GM19043 (cell line): ENCODE data around the gene TTC16.
"Not testable (repeated sequence)": the region's sequence is repeated elsewhere in the genome, so short reads cannot be mapped to it uniquely, and the experiment has no call there.

Experiments
- ATAC-seq: cut with Tn5 transposase; IDR thresholded peaks from one replicate; pipeline ENCODE4 v1.9.1; 2021; ENCODE audit warnings: low read depth; ENCODE audit not compliant: unreplicated experiment

TTC16 gene

GRCh38 chr9:127739614-127740330 lies 23.9 kb downstream of the TTC16 start:
- no peak for ATAC-seq

DNA sequence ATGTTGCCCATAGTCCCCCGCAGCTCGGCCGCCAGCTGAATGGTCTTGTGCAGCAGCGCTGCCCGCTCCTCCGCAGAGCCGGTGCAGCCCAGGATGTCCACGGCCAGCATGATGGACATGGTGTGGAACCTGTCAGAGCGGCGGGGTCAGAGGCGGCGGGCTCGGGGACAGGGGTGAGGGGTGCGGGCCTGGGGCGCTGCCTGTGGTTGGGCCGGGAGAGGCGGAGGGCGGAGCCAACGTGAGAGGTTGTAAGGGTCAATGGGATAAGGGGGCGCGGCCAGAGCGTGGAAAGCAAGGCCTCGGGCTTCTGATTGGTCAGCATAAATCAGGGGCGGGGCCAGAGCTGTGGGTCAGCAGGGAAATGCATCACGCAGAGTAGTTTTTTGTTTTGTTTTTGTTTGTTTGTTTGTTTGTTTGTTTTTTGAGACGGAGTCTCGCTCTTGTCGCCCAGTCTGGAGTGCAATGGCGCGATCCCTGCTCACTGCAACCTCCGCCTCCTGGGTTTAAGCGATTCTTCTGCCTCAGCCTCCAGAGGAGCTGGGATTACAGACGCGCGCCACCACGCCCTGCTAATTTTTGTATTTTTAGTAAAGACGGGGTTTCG lies 26.1 kb downstream of the TTC16 start:
- no peak for ATAC-seq

DNA sequence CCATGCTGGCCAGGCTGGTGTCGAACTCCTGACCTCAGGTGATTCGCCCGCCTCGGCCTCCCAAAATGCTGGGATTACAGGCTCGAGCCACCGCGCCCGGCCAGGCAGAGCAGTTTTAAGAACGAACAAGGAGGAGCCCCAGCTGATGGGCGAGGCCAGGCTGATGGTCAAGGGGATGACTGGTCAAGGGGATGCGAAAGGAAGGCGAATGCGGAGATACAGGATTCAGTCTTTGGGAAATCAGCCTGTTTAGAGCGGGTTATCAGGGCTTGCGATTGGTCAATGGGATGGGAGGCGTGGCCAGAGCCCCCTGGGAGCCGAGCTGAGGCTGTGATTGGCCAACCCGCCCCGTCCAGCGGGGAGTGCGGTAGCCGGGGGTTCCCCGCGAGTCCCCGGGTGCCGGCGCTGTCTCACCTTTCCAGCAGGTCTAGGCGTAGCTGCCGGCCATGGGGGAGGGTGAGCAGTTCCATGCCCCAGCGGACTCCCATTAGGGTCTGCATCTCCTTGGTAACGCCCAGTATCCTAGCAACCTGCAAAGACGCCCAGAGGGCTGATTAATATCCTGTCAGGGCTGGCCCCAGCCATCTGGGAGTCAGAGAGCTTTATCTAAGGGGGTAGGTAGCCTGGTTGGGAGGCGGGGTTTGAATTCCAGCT lies 26.7 kb downstream of the TTC16 start:
- ATAC-seq: no peak

- ATAC-seq: no peak
These were observed 28.7 kb downstream of the TTC16 start for GRCh38 chr9:127744398-127745110.

DNA sequence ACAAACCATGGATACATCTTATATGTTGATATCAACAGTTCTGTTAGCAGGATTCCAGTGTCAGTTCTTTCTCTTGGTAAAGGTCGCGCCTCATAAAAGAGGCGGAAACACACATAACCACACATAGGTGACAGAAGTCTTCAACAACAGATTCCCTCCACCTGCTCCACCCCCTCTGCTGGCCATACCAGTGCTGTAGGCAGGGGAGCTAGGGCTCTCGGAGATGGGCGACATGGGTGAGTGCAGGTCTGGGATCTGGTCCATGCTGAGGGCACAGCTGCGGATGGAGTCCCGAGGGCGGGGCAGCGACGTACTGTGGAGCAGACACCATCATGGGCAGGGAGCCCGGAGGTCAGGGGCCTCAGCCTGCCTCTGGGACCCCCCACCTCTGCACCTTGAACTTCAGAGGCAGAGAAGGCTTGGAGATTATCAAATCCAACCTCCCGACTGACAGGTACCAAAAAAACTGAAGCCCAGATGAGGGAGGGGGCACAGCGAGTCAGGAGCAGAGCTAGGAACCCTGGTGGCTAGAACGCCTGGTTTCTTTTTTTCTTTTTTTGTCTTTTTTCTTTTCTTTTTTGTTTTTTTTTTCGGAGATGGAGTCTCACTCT lies 31.2 kb downstream of the TTC16 start:
- ATAC-seq: no peak

DNA sequence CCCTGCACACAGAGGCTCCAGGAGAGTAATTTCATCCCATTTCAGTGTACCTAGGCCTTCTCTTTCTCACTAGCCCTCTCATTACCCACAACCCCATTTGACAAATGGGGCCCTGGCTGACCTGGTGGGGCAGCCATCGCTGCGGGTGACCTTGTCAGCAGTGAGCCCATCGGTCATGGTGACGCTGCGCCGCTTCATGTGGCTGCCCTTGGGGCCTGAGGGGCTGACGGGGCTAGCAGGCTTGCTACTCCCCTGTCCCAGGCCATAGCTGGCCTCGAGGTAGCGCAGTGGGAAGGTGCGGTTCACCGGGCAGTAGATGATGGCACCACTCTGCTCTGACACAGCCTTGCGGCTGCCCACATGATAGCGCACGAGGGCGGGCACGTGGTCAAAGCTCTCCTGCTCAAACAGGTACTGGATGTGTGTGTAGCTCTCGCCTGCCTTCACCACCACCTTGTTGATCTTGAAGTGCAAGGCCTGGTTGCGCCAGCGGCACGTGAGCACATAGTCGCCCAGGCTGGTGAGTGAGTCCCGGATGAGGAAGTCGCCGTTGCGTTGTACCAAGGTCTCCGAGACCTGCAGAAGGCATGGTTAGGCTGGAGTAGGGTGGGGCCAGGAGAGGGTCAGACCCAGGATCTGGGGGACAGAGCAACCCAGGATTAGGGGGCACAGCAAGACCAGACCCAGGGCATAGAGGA lies 33.4 kb downstream of the TTC16 start:
- ATAC-seq: no peak

DNA sequence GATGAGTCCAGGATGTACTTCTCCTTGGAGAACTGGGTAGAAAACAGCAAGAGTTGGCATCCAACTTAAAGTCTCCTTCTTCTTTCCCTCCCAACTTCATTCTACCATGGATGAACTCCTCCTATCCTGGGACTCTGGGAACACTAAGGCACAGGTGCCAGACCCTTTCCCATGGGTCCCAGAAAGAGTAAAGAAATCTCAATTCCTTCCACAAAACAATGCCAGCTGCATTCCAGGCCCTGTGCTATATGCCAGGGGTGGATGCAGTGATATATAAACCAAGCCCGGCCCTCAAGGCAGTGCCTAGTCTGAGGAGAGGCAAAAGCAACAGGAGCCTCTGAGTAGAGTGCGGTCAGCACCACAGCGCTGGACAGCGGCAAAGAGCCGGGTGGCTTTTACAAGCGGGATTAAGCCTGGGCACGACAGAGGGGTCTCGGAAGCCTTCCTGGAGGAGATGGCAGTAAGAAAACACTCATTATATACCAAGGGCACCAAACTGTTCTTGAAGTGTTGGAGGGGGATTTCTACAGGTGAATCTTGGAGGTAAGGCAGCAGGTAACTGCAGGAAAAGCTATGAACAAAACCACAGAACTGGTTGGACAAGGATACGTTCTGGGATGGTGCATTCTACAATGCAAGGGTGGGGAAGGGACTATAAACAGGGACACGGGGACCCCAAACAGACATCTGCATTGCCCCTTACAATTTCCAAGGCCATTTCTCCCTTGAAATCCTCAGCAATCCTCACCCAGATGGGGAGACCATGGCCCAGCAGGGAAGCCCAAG lies 35.6 kb downstream of the TTC16 start:
- no peak for ATAC-seq

DNA sequence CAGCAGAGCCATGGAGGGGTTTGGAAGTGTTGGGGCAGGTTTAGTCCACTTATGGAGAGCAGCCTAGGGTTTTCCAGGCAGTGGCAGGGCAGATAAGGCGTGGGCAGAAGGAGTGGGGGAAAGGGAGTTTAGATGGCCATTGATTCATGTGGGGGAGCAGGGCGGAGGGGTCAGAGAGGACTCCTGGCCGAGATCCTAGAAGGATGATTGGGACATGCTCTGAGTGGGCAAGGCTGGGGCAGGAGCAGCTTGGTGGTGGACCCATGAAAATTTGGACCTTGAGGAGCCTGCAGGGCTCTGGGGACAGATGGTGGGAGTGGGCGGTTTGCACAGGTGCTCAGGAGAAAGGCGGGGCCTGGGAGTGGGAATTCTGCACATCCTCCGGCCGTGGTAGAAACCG lies 37.3 kb downstream of the TTC16 start:
- no peak for ATAC-seq

- ATAC-seq: no peak
These were observed 37.7 kb downstream of the TTC16 start for GRCh38 chr9:127753622-127754021.

- no peak for ATAC-seq
These were observed 38.5 kb downstream of the TTC16 start for GRCh38 chr9:127754099-127755060.

GRCh38 chr9:127755061-127756060 lies 39.5 kb downstream of the TTC16 start:
- ATAC-seq: no peak

DNA sequence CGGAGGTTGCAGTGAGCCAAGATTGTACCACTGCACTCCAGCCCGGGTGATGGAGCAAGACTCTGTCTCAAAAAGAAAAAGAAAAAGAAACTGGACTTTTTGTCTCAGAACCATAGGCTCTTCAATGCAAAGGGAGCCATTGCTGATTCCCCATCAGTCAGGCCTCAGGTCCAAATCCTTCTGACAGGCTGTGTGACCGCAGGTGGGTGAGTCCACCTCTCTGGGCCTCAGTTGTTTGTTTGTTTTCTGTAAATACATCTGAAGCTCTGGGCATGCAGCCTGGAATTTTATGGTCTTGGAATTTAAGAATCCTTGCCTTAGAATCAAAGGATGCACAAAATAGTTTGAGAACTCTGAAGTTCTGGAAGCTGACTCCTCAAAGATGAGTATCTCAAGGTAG lies 40.4 kb downstream of the TTC16 start:
- no peak for ATAC-seq

- ATAC-seq: not testable (repeated sequence)
These were observed 40.9 kb downstream of the TTC16 start for GRCh38 chr9:127756776-127757175.

DNA sequence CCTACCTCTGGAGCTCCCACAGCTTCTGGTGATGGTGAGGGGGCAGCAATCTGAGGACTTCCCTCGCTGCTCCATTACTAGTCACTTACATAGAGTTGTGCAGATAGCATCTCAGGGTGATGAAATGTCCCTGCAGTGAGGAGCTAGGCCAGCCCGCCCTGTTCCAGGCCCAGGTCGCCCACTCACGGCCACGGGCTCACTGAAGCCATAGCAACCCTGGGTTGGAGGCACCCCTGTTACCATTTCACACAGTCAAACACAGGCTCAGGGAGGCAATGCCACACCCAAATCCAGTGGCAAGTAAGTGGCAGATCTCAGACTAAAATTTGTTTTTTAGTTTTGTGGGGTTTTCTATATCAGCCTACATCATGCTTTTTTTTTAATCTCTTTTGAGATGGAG lies 43.0 kb downstream of the TTC16 start:
- ATAC-seq: no peak

- ATAC-seq: no peak
These were observed 45.2 kb downstream of the TTC16 start for GRCh38 chr9:127761061-127761460.

GRCh38 chr9:127761491-127761956 lies 45.6 kb downstream of the TTC16 start:
- no peak for ATAC-seq

DNA sequence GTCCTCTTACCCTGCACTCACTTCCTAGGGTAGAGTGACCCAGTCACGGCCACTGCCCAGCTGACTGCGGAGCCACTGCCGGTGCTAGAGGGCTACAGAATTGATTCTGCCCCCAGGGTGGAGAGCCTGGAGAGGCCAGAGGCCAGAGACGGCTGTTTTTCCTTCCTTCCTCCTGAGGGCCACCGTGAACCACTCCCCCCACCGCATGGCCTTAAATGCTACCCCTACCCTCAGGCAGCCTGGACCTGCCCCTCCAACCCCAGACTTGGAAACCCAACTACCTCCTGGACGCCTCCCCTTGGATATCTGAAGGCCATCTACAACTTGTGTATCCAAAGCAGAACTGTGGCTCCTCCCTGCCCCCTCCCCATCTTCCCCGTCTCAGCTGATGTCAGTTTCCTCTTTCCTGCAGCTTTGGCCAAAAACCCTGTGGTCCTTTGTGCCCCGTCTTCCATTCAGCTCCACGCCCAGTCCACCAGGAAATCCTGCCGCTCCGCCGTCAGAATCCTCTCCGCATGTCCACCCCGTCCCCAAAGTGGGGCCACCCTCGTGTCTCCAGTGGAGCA lies 46.3 kb downstream of the TTC16 start:
- no peak for ATAC-seq
